K562 (cell line): Measurements from ENCODE around the gene ALOX5. TPM values are rescaled to one million over a fixed set of nuclear protein-coding genes. Genes with fewer than 3 reads are reported as not detected.

Experiments used
- ATAC-seq: fragments of 200-7000 bp; cut with Tn5 transposase; 3 replicates; pipeline ENCODE4 v1.9.1; 2020; ENCODE audit warnings: moderate library complexity
- Bru-seq: library from RNA; stranded (reverse); fragments of 400-500 nt; gene quantifications from one replicate; lab custom pipeline; 2021; lab: Mats Ljungman, UMichigan
- BruChase-seq, 2 experiments: library from RNA; stranded (reverse); fragments of 400-500 nt; gene quantifications; one replicate each; lab custom pipeline; 2021; lab: Mats Ljungman, UMichigan
- BruUV-seq: library from RNA; stranded (reverse); fragments of 400-500 nt; replicated peaks from 2 replicates; lab custom pipeline; 2021; lab: Mats Ljungman, UMichigan
- CTCF ChIA-PET: fragments of 300-600 bp; formaldehyde crosslinking; extraction: SDS; loops from one replicate; lab custom pipeline; 2021; ENCODE audit warnings: low intra/inter-chr PET ratio; lab: Yijun Ruan, JAX
- POLR2A ChIA-PET: fragments of 300-600, 350-650 bp; sonication (Branson Sonifier 250); formaldehyde crosslinking; extraction: SDS; loops from one replicate; lab custom pipeline; 2021; ENCODE audit warnings: antibody characterized with exemption, inconsistent platforms; lab: Yijun Ruan, JAX
- DNase-seq, 4 experiments: peaks; one replicate each; pipeline versions ENCODE4 v3.0.0 to v3.0.0-alpha.2; 2011 to 2018; ENCODE audit warnings: low spot score in 3 of 4, mixed read lengths in 3 of 4; ENCODE audit errors: extremely low read depth in 1 of 4
- FAIRE-seq: peaks from 2 replicates; lab custom pipeline; 2011; peaks lifted over from hg19 to GRCh38; lab: Jason Lieb, UNC
- H2AFZ ChIP-seq: 2 replicates; pipeline ENCODE4 v1.6.0; 2011; ENCODE audit warnings: low read depth, low read length, control low read depth, inconsistent platforms
- H3K27ac ChIP-seq: fragments of 200-600 bp; 3 replicates; pipeline ENCODE4 v1.8.0; 2011; ENCODE audit warnings: low read depth, mild to moderate bottlenecking, control low read depth, inconsistent platforms, low read length, moderate library complexity, mixed read lengths; ENCODE audit errors: extremely low read depth
- H3K27me3 ChIP-seq, 2 experiments: fragments of 300-600 bp in 1 of 2; 2 replicates in 1 of 2; 3 replicates in 1 of 2; pipeline versions ENCODE4 v1.6.0 to v1.8.0; 2011; ENCODE audit warnings: inconsistent platforms in 2 of 2, low read length in 2 of 2, mild to moderate bottlenecking in 1 of 2, mixed read lengths in 1 of 2, moderate library complexity in 1 of 2; ENCODE audit not compliant: control insufficient read depth in 2 of 2, insufficient read depth in 2 of 2
- H3K36me3 ChIP-seq: fragments of 300-600 bp; 3 replicates; pipeline ENCODE4 v1.8.0; 2011; ENCODE audit warnings: mild to moderate bottlenecking, low read length, inconsistent platforms; ENCODE audit not compliant: control insufficient read depth, insufficient read depth
- H3K4me1 ChIP-seq, 2 experiments: fragments of 200-600 bp in 1 of 2; replicated peaks in 1 of 2; 2 replicates in 1 of 2; 3 replicates in 1 of 2; pipeline versions ENCODE4 v1.5.1 to v1.8.0; 2011; ENCODE audit warnings: inconsistent platforms in 2 of 2, low read length in 2 of 2, mild to moderate bottlenecking in 1 of 2, mixed read lengths in 1 of 2, moderate library complexity in 1 of 2; ENCODE audit not compliant: control insufficient read depth in 2 of 2, insufficient read depth in 2 of 2
- H3K4me2 ChIP-seq: 2 replicates; pipeline ENCODE4 v1.6.1; 2011; ENCODE audit warnings: low read length, control low read depth, inconsistent platforms, mixed read lengths; ENCODE audit not compliant: insufficient read depth
- H3K4me3 ChIP-seq: fragments of 200-600 bp; sonication (generic), shearing (Covaris generic); 2 replicates; pipeline ENCODE4 v1.5.1; 2016; ENCODE audit warnings: control low read depth, inconsistent platforms
- H3K79me2 ChIP-seq: fragments of 200-600 bp; 3 replicates; pipeline ENCODE4 v1.8.0; 2011; ENCODE audit warnings: low read length, inconsistent platforms; ENCODE audit not compliant: control insufficient read depth, insufficient read depth
- H3K9ac ChIP-seq, 2 experiments: 2 replicates each; pipeline versions ENCODE4 v1.6.0 to v1.6.1; 2011; ENCODE audit warnings: low read depth in 2 of 2, low read length in 2 of 2, control low read depth in 1 of 2, inconsistent platforms in 1 of 2, mild to moderate bottlenecking in 1 of 2, mixed read lengths in 1 of 2; ENCODE audit not compliant: insufficient read depth in 1 of 2
- H3K9me1 ChIP-seq: one replicate; pipeline ENCODE4 v1.6.0; 2011; ENCODE audit warnings: inconsistent platforms, mild to moderate bottlenecking, low read length, moderate library complexity; ENCODE audit not compliant: control insufficient read depth, insufficient read depth
- H3K9me3 ChIP-seq: replicated peaks from 2 replicates; pipeline ENCODE4 v1.5.1; 2011; ENCODE audit warnings: low read depth, low read length, inconsistent platforms; ENCODE audit not compliant: control insufficient read depth, insufficient read depth
- H4K20me1 ChIP-seq: replicated peaks from 2 replicates; pipeline ENCODE4 v1.6.1; 2011; ENCODE audit warnings: low read length, inconsistent platforms, mixed read lengths; ENCODE audit not compliant: control insufficient read depth, insufficient read depth
- BRD9 ChIP-seq: fragments of 450-650 bp; IDR thresholded peaks from 2 replicates; pipeline ENCODE4 v1.6.1; 2018; ENCODE audit warnings: low read depth; ENCODE audit not compliant: partially characterized antibody
- CBX5 ChIP-seq: IDR thresholded peaks from 2 replicates; pipeline ENCODE4 v1.6.1; 2014; ENCODE audit warnings: low read depth, borderline replicate concordance
- CHCHD3 ChIP-seq: fragments of 250-450 bp; sonication (Bioruptor Pico); IDR thresholded peaks from 2 replicates; pipeline ENCODE4 v2.1.2; 2022; ENCODE audit warnings: mild to moderate bottlenecking
- FOXA3 ChIP-seq, 2 experiments: fragments of 450-650 bp in 1 of 2; sonication (generic) in 1 of 2; formaldehyde crosslinking; IDR thresholded peaks in 1 of 2; conservative IDR thresholded peaks in 1 of 2; 2 replicates each; pipeline versions ENCODE4 v1.4.0 to v1.8.0; 2020 to 2022; ENCODE audit warnings: mild to moderate bottlenecking in 2 of 2, missing genetic modification reagents in 1 of 2
- MTA3 ChIP-seq: fragments of 450-650 bp; formaldehyde crosslinking; IDR thresholded peaks from 2 replicates; pipeline ENCODE4 v1.6.1; 2017; ENCODE audit warnings: mild to moderate bottlenecking, borderline replicate concordance
- MYC ChIP-seq, 2 experiments: fragments of 250-450 bp in 1 of 2; sonication (Bioruptor Pico) in 1 of 2; IDR thresholded peaks; 2 replicates each; pipeline versions ENCODE4 v1.5.1 to v1.6.1; 2012 to 2021; ENCODE audit warnings: low read depth in 2 of 2, borderline replicate concordance in 1 of 2, improper control_type of control experiment in 1 of 2, low read length in 1 of 2, mild to moderate bottlenecking in 1 of 2, moderate library complexity in 1 of 2
- NELFE ChIP-seq: IDR thresholded peaks from 2 replicates; pipeline ENCODE4 v1.6.1; 2011; ENCODE audit warnings: mild to moderate bottlenecking; ENCODE audit not compliant: insufficient read depth, insufficient read length
- RAD21 ChIP-seq, 2 experiments: fragments of 250-450 bp in 1 of 2; fragments of 450-650 bp in 1 of 2; sonication (Bioruptor Pico) in 1 of 2; formaldehyde crosslinking in 1 of 2; IDR thresholded peaks in 1 of 2; conservative IDR thresholded peaks in 1 of 2; 2 replicates each; pipeline versions ENCODE4 v1.4.0 to v1.8.0; 2020 to 2022; ENCODE audit warnings: mild to moderate bottlenecking in 2 of 2, moderate library complexity in 1 of 2
- RFX7 ChIP-seq: fragments of 250-450 bp; sonication (Bioruptor Pico); IDR thresholded peaks from 2 replicates; pipeline ENCODE4 v1.5.1; 2021; ENCODE audit warnings: mild to moderate bottlenecking
- WGBS: fragments of 100-300 bp; shearing (Covaris generic); methylation state at CpG from one replicate; pipeline ENCODE4 v1.1.6; 2016; ENCODE audit warnings: low coverage, mixed read lengths; ENCODE audit not compliant: insufficient coverage; ENCODE audit errors: missing lambda C conversion rate; 5-methylcytosine and 5-hydroxymethylcytosine counted together
- in situ Hi-C: fragments of 300-500 bp; cut with MboI; formaldehyde crosslinking; loops from 4 replicates; pipeline ENCODE4 v1.15.0; 2018; ENCODE audit warnings: inconsistent platforms, mixed read lengths
- intact Hi-C: fragments of 100-400 bp; cut with micrococcal nuclease; formaldehyde crosslinking; loops from 2 replicates; pipeline ENCODE4 v1.14.2; 2022
- long read RNA-seq, 3 experiments: library from polyadenylated mRNA in 2 of 3; library from RNA in 1 of 3; unstranded in 2 of 3; stranded (forward) in 1 of 3; transcript quantifications; one replicate each; pipeline ENCODE4 v2.0.0, GENCODE V29; 2019 to 2022
- polyA minus RNA-seq, 3 experiments: library from RNA; depleted of rRNA, polyadenylated mRNA; stranded (reverse); fragments of >200 nt; gene quantifications; 2 replicates each; pipeline ENCODE4 v1.2.3, GENCODE V29; 2011
- polyA plus RNA-seq, 8 experiments: library from polyadenylated mRNA; depleted of rRNA in 4 of 8; stranded (reverse) in 5 of 8; unstranded in 3 of 8; fragments of >200 nt; fragmentation: Nextera tagmentation in 2 of 8; fragmentation: Illumina TruSeq in 1 of 8; extraction: Ambion mirVana in 2 of 8; extraction: Trizol in 1 of 8; gene quantifications; 2 replicates each; pipeline versions ENCODE4 v1.2.1 to v1.2.3, GENCODE V29; 2011 to 2014; ENCODE audit warnings: inconsistent platforms in 1 of 8, missing spikeins in 1 of 8
- total RNA-seq, 7 experiments: library from RNA; depleted of rRNA in 6 of 7; stranded (reverse); fragments of >200 nt in 6 of 7; fragmentation: Illumina TruSeq in 2 of 7; extraction: Trizol in 2 of 7; gene quantifications; 2 replicates each; pipeline versions ENCODE4 v1.2.1 to v1.2.3, GENCODE V29; 2011 to 2021; ENCODE audit warnings: low replicate concordance in 1 of 7
- TF ChIP-seq, protein P1 (sequence below), 2 experiments: fragments of 450-650 bp; conservative IDR thresholded peaks; 2 replicates each; pipeline ENCODE4 v1.6.1; 2017; ENCODE audit warnings: mild to moderate bottlenecking in 2 of 2, moderate library complexity in 2 of 2
- TF ChIP-seq, protein P2 (sequence below): sonication (generic); formaldehyde crosslinking; IDR thresholded peaks from 2 replicates; pipeline ENCODE4 v1.8.0; 2022; ENCODE audit warnings: missing genetic modification reagents, mild to moderate bottlenecking, borderline replicate concordance

The ALOX5 gene
- 3.5 and 4.3 TPM in 2 replicates for total RNA-seq (2011; cell fraction: chromatin; rRNA removed; ENCODE audit: low replicate concordance)
- 2.2 and 3.8 TPM in 2 replicates for total RNA-seq (2011; cell fraction: nucleolus; rRNA removed)
- 2.5 and 2.6 TPM in 2 replicates for total RNA-seq (2011; cell fraction: nucleoplasm; rRNA removed)
- total RNA-seq (2014; rRNA removed) (1.1 and 1.9 TPM in 2 replicates), total RNA-seq (2014; rRNA removed; fragmentation: Illumina TruSeq; extraction: Trizol) (0.51 and 0.73 TPM in 2 replicates), total RNA-seq (2015; rRNA removed; fragmentation: Illumina TruSeq; extraction: Trizol) (1.8 and 1.9 TPM in 2 replicates), total RNA-seq (2021) (0.92 and 2.0 TPM in 2 replicates), polyA plus RNA-seq (2011; rRNA removed) (0.74 and 6.5 TPM in 2 replicates), polyA plus RNA-seq (2014; fragmentation: Illumina TruSeq; extraction: Trizol) (1.4 and 1.5 TPM in 2 replicates), polyA plus RNA-seq (2014; fragmentation: Nextera tagmentation; extraction: Ambion mirVana) (under 1 TPM; 0.10 to 0.13 TPM), polyA plus RNA-seq (2014; rRNA removed) (1.6 and 2.4 TPM in 2 replicates), polyA minus RNA-seq (2011; rRNA and poly(A)+ RNA removed) (0.46 and 3.2 TPM in 2 replicates), Bru-seq, nascent RNA (percentile 40 among the genes with signal in this experiment), BruChase-seq, experiment 1, labeled RNA remaining after a 2-hour chase (percentile 47 among the genes with signal in this experiment), BruChase-seq, experiment 2, labeled RNA remaining after a 6-hour chase (percentile 48 among the genes with signal in this experiment)
- polyA plus RNA-seq (2011; cell fraction: cytosol; rRNA removed) = 0.61 and 3.8 TPM in 2 replicates
- polyA plus RNA-seq (2011; cell fraction: nucleus; rRNA removed) = 10.6 and 47.2 TPM in 2 replicates
- polyA plus RNA-seq (2012) = 4.9 and 23.7 TPM in 2 replicates
- polyA minus RNA-seq (2011; cell fraction: cytosol; rRNA and poly(A)+ RNA removed) = 2.5 TPM in 1 of 2 replicates, not detected in the other
- polyA minus RNA-seq (2011; cell fraction: nucleus; rRNA and poly(A)+ RNA removed) = 2.0 and 18.2 TPM in 2 replicates
- long read RNA-seq, experiment 1 = 0 reads
- long read RNA-seq, experiment 2 = 0 reads
- long read RNA-seq, experiment 3 = 0 reads

- H3K27ac ChIP-seq = no peak within 1 kb of the TSS
- CTCF ChIA-PET = no interaction called here
- H3K27me3 ChIP-seq = peaks cover 0 to 14% of the 10 kb centered on the region in 2 experiments; a peak in 3 of 5 replicates
- H3K9ac ChIP-seq = peak within 1 kb of the TSS; percentile 17 to 87; a peak in 3 of 4 replicates
- H4K20me1 ChIP-seq = no peaks in the 10 kb centered on the region
- ATAC-seq = peak; percentile 92
- POLR2A ChIA-PET = interaction anchor here (0.7 kb wide), 1 partner anchor 15 kb away, joined by 4 read pairs; no protein-coding TSS in a partner anchor
- intact Hi-C loops (loop anchor here (10.0 kb wide), 1 partner anchor 119 kb away; no protein-coding TSS in a partner anchor), in situ Hi-C loops (no loop called here)
- H3K9me3 ChIP-seq = no peaks in the 10 kb centered on the region
- FAIRE-seq = no peak
- BruUV-seq = no TSS peak
- no peaks in the 10 kb centered on the region for H3K36me3 ChIP-seq
- peak; percentile 89 to 97 (median 95) for DNase-seq
- no peaks in the 10 kb centered on the region for H3K9me1 ChIP-seq
- no peaks in the 10 kb centered on the region for H3K79me2 ChIP-seq
- peaks cover 30 to 34% of the 10 kb centered on the region in 2 experiments for H3K4me1 ChIP-seq
- 1% methylated on average over 36 of the region's 59 CpGs for WGBS
- peak within 1 kb of the TSS; percentile 96 for H2AFZ ChIP-seq
- peak within 1 kb of the TSS; percentile 85 for H3K4me2 ChIP-seq
- peak within 1 kb of the TSS; percentile 40 for H3K4me3 ChIP-seq
- TF ChIP-seq NELFE (no peak), RFX7 (no peak), MTA3 (0 out of 2 replicates have a peak, but pooled peaks have one; percentile 27), RAD21 (CRISPR knock-in tag; conservative IDR thresholded peaks at IDR 0.05 in 1 of 2, IDR thresholded peaks at IDR 0.05 in 1 of 2) (0 out of 4 replicates have a peak, but pooled peaks of 1 of the 2 experiments have one; percentile 10), CHCHD3 (CRISPR knock-in tag) (no peak), FOXA3 (CRISPR knock-in tag; conservative IDR thresholded peaks at IDR 0.05 in 1 of 2, IDR thresholded peaks at IDR 0.05 in 1 of 2) (no peak), MYC (IDR thresholded peaks at IDR 0.05; ENCODE audit: low read depth, low read length) (no peak; the same call in 1 of the 2 replicates), MYC (CRISPR knock-in tag; IDR thresholded peaks at IDR 0.05; ENCODE audit: borderline replicate concordance, low read depth) (peak; percentile 51; the same call in 1 of the 2 replicates), CBX5 (no peak), BRD9 (no peak)
- TF ChIP-seq, protein P1, sequence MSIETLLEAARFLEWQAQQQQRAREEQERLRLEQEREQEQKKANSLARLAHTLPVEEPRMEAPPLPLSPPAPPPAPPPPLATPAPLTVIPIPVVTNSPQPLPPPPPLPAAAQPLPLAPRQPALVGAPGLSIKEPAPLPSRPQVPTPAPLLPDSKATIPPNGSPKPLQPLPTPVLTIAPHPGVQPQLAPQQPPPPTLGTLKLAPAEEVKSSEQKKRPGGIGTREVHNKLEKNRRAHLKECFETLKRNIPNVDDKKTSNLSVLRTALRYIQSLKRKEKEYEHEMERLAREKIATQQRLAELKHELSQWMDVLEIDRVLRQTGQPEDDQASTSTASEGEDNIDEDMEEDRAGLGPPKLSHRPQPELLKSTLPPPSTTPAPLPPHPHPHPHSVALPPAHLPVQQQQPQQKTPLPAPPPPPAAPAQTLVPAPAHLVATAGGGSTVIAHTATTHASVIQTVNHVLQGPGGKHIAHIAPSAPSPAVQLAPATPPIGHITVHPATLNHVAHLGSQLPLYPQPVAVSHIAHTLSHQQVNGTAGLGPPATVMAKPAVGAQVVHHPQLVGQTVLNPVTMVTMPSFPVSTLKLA (conservative IDR thresholded peaks at IDR 0.05) = 0 out of 4 replicates have a peak, but pooled peaks of 1 of the 2 experiments have one; percentile 10
- TF ChIP-seq, protein P2, sequence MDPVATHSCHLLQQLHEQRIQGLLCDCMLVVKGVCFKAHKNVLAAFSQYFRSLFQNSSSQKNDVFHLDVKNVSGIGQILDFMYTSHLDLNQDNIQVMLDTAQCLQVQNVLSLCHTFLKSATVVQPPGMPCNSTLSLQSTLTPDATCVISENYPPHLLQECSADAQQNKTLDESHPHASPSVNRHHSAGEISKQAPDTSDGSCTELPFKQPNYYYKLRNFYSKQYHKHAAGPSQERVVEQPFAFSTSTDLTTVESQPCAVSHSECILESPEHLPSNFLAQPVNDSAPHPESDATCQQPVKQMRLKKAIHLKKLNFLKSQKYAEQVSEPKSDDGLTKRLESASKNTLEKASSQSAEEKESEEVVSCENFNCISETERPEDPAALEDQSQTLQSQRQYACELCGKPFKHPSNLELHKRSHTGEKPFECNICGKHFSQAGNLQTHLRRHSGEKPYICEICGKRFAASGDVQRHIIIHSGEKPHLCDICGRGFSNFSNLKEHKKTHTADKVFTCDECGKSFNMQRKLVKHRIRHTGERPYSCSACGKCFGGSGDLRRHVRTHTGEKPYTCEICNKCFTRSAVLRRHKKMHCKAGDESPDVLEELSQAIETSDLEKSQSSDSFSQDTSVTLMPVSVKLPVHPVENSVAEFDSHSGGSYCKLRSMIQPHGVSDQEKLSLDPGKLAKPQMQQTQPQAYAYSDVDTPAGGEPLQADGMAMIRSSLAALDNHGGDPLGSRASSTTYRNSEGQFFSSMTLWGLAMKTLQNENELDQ = no peak
These were observed at the start of gene ALOX5 for GRCh38 chr10:45373576-45374349. TSS of gene ALOX5 (plus strand) at chr10:45374216. CDS start at chr10:45374280, 64 bp downstream.
